ENCODE results near the gene MRPS2.
A peak's percentile ranks its signal among the peaks of the same experiment; 100 is the strongest.

The MRPS2 gene

DNA sequence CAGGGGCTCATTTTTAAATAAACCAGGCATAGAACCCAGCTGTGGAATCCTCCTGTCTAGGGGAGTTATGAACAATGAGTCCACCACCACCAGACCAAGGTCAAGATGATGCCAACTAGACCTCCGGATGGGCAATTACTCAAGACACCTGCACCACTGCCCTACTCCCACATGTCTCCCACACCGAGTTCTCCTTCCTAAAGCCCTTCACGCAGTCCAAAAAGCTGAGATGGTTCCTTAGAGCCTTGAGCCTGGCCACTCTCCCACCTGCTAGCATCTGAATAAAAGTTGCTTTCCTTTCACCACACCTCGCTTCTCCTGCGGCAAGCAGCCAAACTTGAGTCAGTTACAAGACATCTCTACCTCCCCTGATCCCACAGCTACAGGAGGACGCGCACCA is 36.3 kb upstream of the MRPS2 start:
- H3K9ac ChIP-seq (ENCODE audit: insufficient read length), result no peak overlapping the region
- H3K9me3 ChIP-seq (ENCODE audit: low read depth, low read length), result no peaks in the 10 kb centered on the region
- no peak overlapping the region for H3K27ac ChIP-seq
- TF ChIP-seq POLR2AphosphoS5 (IDR thresholded peaks at IDR 0.05; ENCODE audit: borderline replicate concordance, low read depth, low read length) (no peak), FOXP2 (optimal IDR thresholded peaks at IDR 0.05; ENCODE audit: control extremely low read depth, extremely low read length, insufficient read depth) (no peak), EZH2 (IDR thresholded peaks at IDR 0.05) (no peak)
- no peaks in the 10 kb centered on the region for H3K36me3 ChIP-seq (ENCODE audit: insufficient read depth, low read length)
- DNase-seq (ENCODE audit: low read depth, low spot score), result no peak
- no peak overlapping the region for H3K4me3 ChIP-seq

DNA sequence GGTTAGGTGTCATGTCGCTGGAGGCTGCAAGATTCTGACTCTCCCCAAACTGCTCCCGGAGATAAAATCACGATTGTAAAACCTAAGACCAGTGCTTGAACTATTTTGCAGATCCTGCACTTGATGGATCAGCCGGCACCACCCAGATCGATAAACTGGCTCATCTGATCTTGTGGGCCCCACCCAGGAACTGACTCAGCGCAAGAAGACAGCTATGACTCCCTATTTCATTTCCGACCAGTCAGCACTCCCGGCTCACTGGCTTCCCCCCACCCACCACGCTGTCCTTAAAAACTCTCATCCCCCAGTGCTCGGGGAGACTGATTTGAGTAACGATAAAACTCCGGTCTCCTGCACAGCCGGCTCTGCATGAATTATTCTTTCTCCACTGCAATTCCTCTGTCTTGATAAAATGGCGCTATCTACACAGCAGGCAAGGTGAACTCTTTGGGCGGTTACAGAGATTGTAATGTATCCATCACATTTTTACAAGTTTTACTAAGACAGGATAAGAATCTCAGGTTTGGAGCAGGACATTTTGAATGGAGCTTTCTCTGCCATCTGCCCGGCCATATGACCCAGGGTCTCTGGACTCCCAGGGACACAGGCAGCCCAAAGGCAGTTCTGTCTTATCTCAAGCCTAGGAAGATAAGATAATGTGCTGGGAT is 31.5 kb upstream of the MRPS2 start:
- H3K9me3 ChIP-seq (ENCODE audit: low read depth, low read length), result no peaks in the 10 kb centered on the region
- DNase-seq (ENCODE audit: low read depth, low spot score), result peak; percentile 67
- H3K27ac ChIP-seq, result peak overlapping the region; percentile 92
- no peaks in the 10 kb centered on the region for H3K36me3 ChIP-seq (ENCODE audit: insufficient read depth, low read length)
- peak overlapping the region; percentile 47 for H3K9ac ChIP-seq (ENCODE audit: insufficient read length)
- H3K4me3 ChIP-seq, result peak overlapping the region; percentile 76
- no peak for TF ChIP-seq FOXP2 (optimal IDR thresholded peaks at IDR 0.05; ENCODE audit: control extremely low read depth, extremely low read length, insufficient read depth)
- peak; percentile 64 for TF ChIP-seq POLR2AphosphoS5 (IDR thresholded peaks at IDR 0.05; ENCODE audit: borderline replicate concordance, low read depth, low read length)
- no peak for TF ChIP-seq EZH2 (IDR thresholded peaks at IDR 0.05)

- H3K27ac ChIP-seq, result no peak overlapping the region
- no peaks in the 10 kb centered on the region for H3K9me3 ChIP-seq (ENCODE audit: low read depth, low read length)
- H3K9ac ChIP-seq (ENCODE audit: insufficient read length), result no peak overlapping the region
- no peaks in the 10 kb centered on the region for H3K36me3 ChIP-seq (ENCODE audit: insufficient read depth, low read length)
- no peak for DNase-seq (ENCODE audit: low read depth, low spot score)
- TF ChIP-seq POLR2AphosphoS5 (IDR thresholded peaks at IDR 0.05; ENCODE audit: borderline replicate concordance, low read depth, low read length) (no peak), EZH2 (IDR thresholded peaks at IDR 0.05) (no peak), FOXP2 (optimal IDR thresholded peaks at IDR 0.05; ENCODE audit: control extremely low read depth, extremely low read length, insufficient read depth) (no peak)
- no peak overlapping the region for H3K4me3 ChIP-seq
Measured at GRCh38 chr9:135471791-135472640, 28.5 kb upstream of the MRPS2 start.

- Histone ChIP-seq H3K4me3 (no peak overlapping the region), H3K9me3 (ENCODE audit: low read depth, low read length) (no peaks in the 10 kb centered on the region), H3K36me3 (ENCODE audit: insufficient read depth, low read length) (no peaks in the 10 kb centered on the region), H3K27ac (no peak overlapping the region), H3K9ac (ENCODE audit: insufficient read length) (no peak overlapping the region)
- no peak for DNase-seq (ENCODE audit: low read depth, low spot score)
- TF ChIP-seq FOXP2 (optimal IDR thresholded peaks at IDR 0.05; ENCODE audit: control extremely low read depth, extremely low read length, insufficient read depth) (no peak), EZH2 (IDR thresholded peaks at IDR 0.05) (no peak), POLR2AphosphoS5 (IDR thresholded peaks at IDR 0.05; ENCODE audit: borderline replicate concordance, low read depth, low read length) (no peak)
Measured at GRCh38 chr9:135473972-135474543, 26.4 kb upstream of the MRPS2 start.

- no peak overlapping the region for H3K9ac ChIP-seq (ENCODE audit: insufficient read length)
- no peak overlapping the region for H3K27ac ChIP-seq
- no peak for DNase-seq (ENCODE audit: low read depth, low spot score)
- H3K9me3 ChIP-seq (ENCODE audit: low read depth, low read length), result no peaks in the 10 kb centered on the region
- H3K36me3 ChIP-seq (ENCODE audit: insufficient read depth, low read length), result no peaks in the 10 kb centered on the region
- H3K4me3 ChIP-seq, result peak overlapping the region; percentile 49
- TF ChIP-seq FOXP2 (optimal IDR thresholded peaks at IDR 0.05; ENCODE audit: control extremely low read depth, extremely low read length, insufficient read depth) (no peak), POLR2AphosphoS5 (IDR thresholded peaks at IDR 0.05; ENCODE audit: borderline replicate concordance, low read depth, low read length) (no peak), EZH2 (IDR thresholded peaks at IDR 0.05) (no peak)
Measured at GRCh38 chr9:135474915-135475314, 25.6 kb upstream of the MRPS2 start.

DNA sequence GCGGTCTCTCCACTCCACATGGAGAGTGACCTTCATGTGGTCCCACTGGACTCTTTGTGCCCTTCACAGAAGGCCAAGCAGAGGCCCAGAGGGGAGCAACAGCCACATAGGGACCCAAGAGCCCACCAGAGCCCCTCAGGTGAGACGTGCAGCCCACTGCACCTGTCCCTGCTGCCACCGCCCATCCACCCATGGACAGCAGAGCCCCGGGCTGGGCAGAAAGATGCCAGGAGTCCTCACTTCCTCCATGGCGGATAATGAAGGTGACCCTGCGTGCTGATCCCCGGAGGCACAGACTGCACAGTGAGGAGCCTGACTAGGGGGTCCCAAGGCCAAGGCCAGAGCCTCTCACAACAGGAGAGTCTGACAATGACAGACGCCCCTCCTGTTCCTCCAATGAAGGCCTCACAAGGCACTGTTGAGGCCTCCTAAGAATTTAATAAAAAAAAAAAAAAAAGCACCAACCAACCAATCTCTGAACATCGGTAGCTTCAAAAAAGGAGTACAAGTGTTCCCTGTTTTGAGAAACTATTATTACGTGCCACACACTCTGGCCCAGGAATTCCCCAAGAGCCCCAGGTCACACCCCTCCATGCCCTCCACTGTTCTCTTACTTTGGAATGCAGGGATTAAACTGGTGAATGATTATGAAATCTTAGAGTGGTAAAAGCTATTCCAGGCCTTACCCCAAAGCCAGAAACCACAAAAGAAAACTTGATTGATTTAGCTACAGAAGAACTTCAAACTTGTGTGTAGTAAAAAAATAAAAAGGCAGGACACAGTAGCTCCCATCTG is 23.7 kb upstream of the MRPS2 start:
- Histone ChIP-seq H3K9me3 (ENCODE audit: low read depth, low read length) (no peaks in the 10 kb centered on the region), H3K9ac (ENCODE audit: insufficient read length) (no peak overlapping the region), H3K27ac (peak overlapping the region; percentile 64), H3K36me3 (ENCODE audit: insufficient read depth, low read length) (no peaks in the 10 kb centered on the region), H3K4me3 (no peak overlapping the region)
- no peak for TF ChIP-seq EZH2 (IDR thresholded peaks at IDR 0.05)
- TF ChIP-seq FOXP2 (optimal IDR thresholded peaks at IDR 0.05; ENCODE audit: control extremely low read depth, extremely low read length, insufficient read depth), result no peak
- no peak for TF ChIP-seq POLR2AphosphoS5 (IDR thresholded peaks at IDR 0.05; ENCODE audit: borderline replicate concordance, low read depth, low read length)
- DNase-seq (ENCODE audit: low read depth, low spot score), result no peak

DNA sequence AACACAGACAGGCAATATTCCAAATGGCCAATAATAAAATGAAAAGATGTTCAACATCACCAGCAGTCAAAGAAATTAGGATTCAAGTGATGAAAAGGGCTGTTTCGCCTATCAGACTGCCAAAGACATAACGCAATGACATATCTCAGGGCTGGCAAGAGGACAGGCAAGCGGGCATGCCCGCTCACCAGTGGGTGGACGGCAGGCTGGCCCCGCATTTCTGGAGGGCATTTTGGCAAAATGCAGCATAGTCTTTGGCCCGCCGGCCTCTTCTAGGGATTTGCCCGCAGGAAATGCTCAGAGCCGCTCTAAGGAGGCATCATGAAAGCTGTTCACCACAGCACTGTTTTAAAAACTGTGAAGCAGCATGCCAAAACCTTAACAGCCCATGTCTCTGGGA is 22.3 kb upstream of the MRPS2 start:
- no peaks in the 10 kb centered on the region for H3K9me3 ChIP-seq (ENCODE audit: low read depth, low read length)
- H3K27ac ChIP-seq, result peak overlapping the region; percentile 44; the same call in 1 of the 2 replicates
- TF ChIP-seq EZH2 (IDR thresholded peaks at IDR 0.05) (no peak), POLR2AphosphoS5 (IDR thresholded peaks at IDR 0.05; ENCODE audit: borderline replicate concordance, low read depth, low read length) (no peak), FOXP2 (optimal IDR thresholded peaks at IDR 0.05; ENCODE audit: control extremely low read depth, extremely low read length, insufficient read depth) (no peak)
- 0 out of 2 replicates have a peak overlapping the region, but pooled peaks have one; percentile 19 for H3K4me3 ChIP-seq
- no peak overlapping the region for H3K9ac ChIP-seq (ENCODE audit: insufficient read length)
- DNase-seq (ENCODE audit: low read depth, low spot score), result no peak
- H3K36me3 ChIP-seq (ENCODE audit: insufficient read depth, low read length), result no peaks in the 10 kb centered on the region
